Right renal pelvis (tissue), 4 donors: Measurements from ENCODE around the gene KRTAP13-3. TPM values are rescaled to one million over a fixed set of nuclear protein-coding genes. Genes with fewer than 3 reads are reported as not detected.

Experiments
- polyA plus RNA-seq, 4 donors: library from polyadenylated mRNA; unstranded; fragments of 120-200 nt; gene quantifications; one replicate each; pipeline ENCODE4 v1.2.1, GENCODE V29; 2013; ENCODE audit not compliant: insufficient read length in 4 of 4

The KRTAP13-3 gene
- polyA plus RNA-seq, 4 donors, result not detected

Other genes starting within 250 kb of the KRTAP13-3 start
- 10 to 100 TPM; 47.7 to 87.4 (median 76.3) TPM for gene CLDN8, start 209.8 kb downstream of the KRTAP13-3 start, polyA plus RNA-seq
- gene KRTAP24-1, start 143.0 kb downstream of the KRTAP13-3 start, polyA plus RNA-seq, result not detected
- not detected for gene KRTAP25-1, start 136.4 kb downstream of the KRTAP13-3 start, polyA plus RNA-seq
- not detected for gene KRTAP26-1, start 105.6 kb downstream of the KRTAP13-3 start, polyA plus RNA-seq
- not detected for gene KRTAP27-1, start 88.2 kb downstream of the KRTAP13-3 start, polyA plus RNA-seq
- gene KRTAP23-1, start 77.3 kb downstream of the KRTAP13-3 start, polyA plus RNA-seq, result not detected
- gene KRTAP13-2, start 53.7 kb downstream of the KRTAP13-3 start, polyA plus RNA-seq, result not detected
- not detected for gene KRTAP13-1, start 29.9 kb downstream of the KRTAP13-3 start, polyA plus RNA-seq
- not detected for gene KRTAP13-4, start 4.3 kb upstream of the KRTAP13-3 start, polyA plus RNA-seq
- gene KRTAP15-1, start 14.3 kb upstream of the KRTAP13-3 start, polyA plus RNA-seq, result not detected
- gene KRTAP19-1, start 54.4 kb upstream of the KRTAP13-3 start, polyA plus RNA-seq, result not detected
- not detected for gene KRTAP19-2, start 61.5 kb upstream of the KRTAP13-3 start, polyA plus RNA-seq
- not detected for gene KRTAP19-3, start 66.1 kb upstream of the KRTAP13-3 start, polyA plus RNA-seq
- gene KRTAP19-4, start 71.2 kb upstream of the KRTAP13-3 start, polyA plus RNA-seq, result not detected
- not detected for gene KRTAP19-5, start 76.2 kb upstream of the KRTAP13-3 start, polyA plus RNA-seq
- gene KRTAP19-6, start 115.9 kb upstream of the KRTAP13-3 start, polyA plus RNA-seq, result not detected
- not detected for gene KRTAP19-7, start 135.4 kb upstream of the KRTAP13-3 start, polyA plus RNA-seq
- gene KRTAP22-2, start 164.5 kb upstream of the KRTAP13-3 start, polyA plus RNA-seq, result not detected
- not detected for gene KRTAP6-3, start 166.5 kb upstream of the KRTAP13-3 start, polyA plus RNA-seq
- not detected for gene KRTAP6-2, start 173.0 kb upstream of the KRTAP13-3 start, polyA plus RNA-seq
- not detected for gene KRTAP22-1, start 175.2 kb upstream of the KRTAP13-3 start, polyA plus RNA-seq
- not detected for gene KRTAP6-1, start 188.0 kb upstream of the KRTAP13-3 start, polyA plus RNA-seq
- not detected for gene KRTAP20-1, start 190.5 kb upstream of the KRTAP13-3 start, polyA plus RNA-seq
- gene KRTAP20-4, start 194.7 kb upstream of the KRTAP13-3 start, polyA plus RNA-seq, result not detected
- gene KRTAP20-2, start 209.3 kb upstream of the KRTAP13-3 start, polyA plus RNA-seq, result not detected
- not detected for gene KRTAP20-3, start 216.9 kb upstream of the KRTAP13-3 start, polyA plus RNA-seq